SU-DHL-6 (cell line): ENCODE data around the gene NAP1L4.

ENCODE experiments used
- H2AFZ ChIP-seq: fragments of 200-600 bp; sonication (generic); 2 replicates; pipeline ENCODE4 v1.6.1; 2014; ENCODE audit warnings: low read depth, mild to moderate bottlenecking, moderate library complexity, mixed read lengths, antibody characterized with exemption, low read length; ENCODE audit not compliant: severe bottlenecking
- H3F3A ChIP-seq: fragments of 200-600 bp; shearing (Covaris generic); 2 replicates; pipeline ENCODE4 v1.6.0; 2016; ENCODE audit warnings: antibody characterized with exemption, mild to moderate bottlenecking; ENCODE audit not compliant: insufficient read depth
- H3K27ac ChIP-seq: fragments of 200-600 bp; sonication (generic); 2 replicates; pipeline ENCODE4 v1.5.1; 2016; ENCODE audit warnings: low read depth, mild to moderate bottlenecking, low read length, moderate library complexity, mixed read lengths
- H3K27me3 ChIP-seq: fragments of 200-600 bp; sonication (generic), shearing (Covaris generic); 2 replicates; pipeline ENCODE4 v1.6.0; 2014; ENCODE audit warnings: mild to moderate bottlenecking, low read length
- H3K36me3 ChIP-seq: fragments of 200-600 bp; sonication (generic); 2 replicates; pipeline ENCODE4 v1.6.1; 2014; ENCODE audit warnings: mild to moderate bottlenecking, low read length, mixed read lengths
- H3K4me2 ChIP-seq: fragments of 300-600, 200-600 bp; shearing (Covaris generic), sonication (generic); 2 replicates; pipeline ENCODE4 v1.6.0; 2014; ENCODE audit warnings: low read length, low read depth, mild to moderate bottlenecking; ENCODE audit not compliant: poor library complexity, severe bottlenecking
- H3K4me3 ChIP-seq: fragments of 200-600 bp; sonication (generic); 2 replicates; pipeline ENCODE4 v1.5.1; 2014; ENCODE audit warnings: antibody characterized with exemption, low read length, mild to moderate bottlenecking, mixed read lengths; ENCODE audit not compliant: insufficient read depth, poor library complexity, severe bottlenecking
- H3K79me2 ChIP-seq: fragments of 200-600 bp; sonication (generic); 2 replicates; pipeline ENCODE4 v1.6.1; 2014; ENCODE audit warnings: mild to moderate bottlenecking, low read length, moderate library complexity; ENCODE audit not compliant: insufficient read depth
- H3K9ac ChIP-seq: fragments of 200-600 bp; sonication (generic); 2 replicates; pipeline ENCODE4 v1.7.0; 2014; ENCODE audit warnings: mild to moderate bottlenecking, low read length
- H3K9me2 ChIP-seq: fragments of 200-600 bp; sonication (generic); replicated peaks from 2 replicates; pipeline ENCODE4 v1.6.1; 2014; ENCODE audit warnings: low read length; ENCODE audit not compliant: insufficient read depth
- H3K9me3 ChIP-seq: fragments of 200-600 bp; sonication (generic); 2 replicates; pipeline ENCODE4 v1.6.1; 2014; ENCODE audit warnings: low read length, mixed read lengths; ENCODE audit not compliant: insufficient read depth
- H4K20me1 ChIP-seq: fragments of 200-600 bp; sonication (generic); 2 replicates; pipeline ENCODE4 v1.6.1; 2014; ENCODE audit warnings: low read depth, mild to moderate bottlenecking, antibody characterized with exemption, low read length, moderate library complexity, mixed read lengths
- EZH2phosphoT487 ChIP-seq: fragments of 200-600 bp; sonication (generic), shearing (Covaris generic); conservative IDR thresholded peaks from 2 replicates; pipeline ENCODE4 v1.6.1; 2018; ENCODE audit warnings: mild to moderate bottlenecking, antibody characterized with exemption, low read length, moderate library complexity, mixed read lengths
- TF ChIP-seq, protein P1 (sequence below): fragments of 200-600 bp; sonication (generic); IDR thresholded peaks from one replicate; pipeline ENCODE4 v1.5.1; 2017; ENCODE audit warnings: antibody characterized with exemption, mild to moderate bottlenecking, low read length, moderate library complexity; ENCODE audit not compliant: insufficient read depth, poor library complexity, severe bottlenecking

Gene NAP1L4

DNA sequence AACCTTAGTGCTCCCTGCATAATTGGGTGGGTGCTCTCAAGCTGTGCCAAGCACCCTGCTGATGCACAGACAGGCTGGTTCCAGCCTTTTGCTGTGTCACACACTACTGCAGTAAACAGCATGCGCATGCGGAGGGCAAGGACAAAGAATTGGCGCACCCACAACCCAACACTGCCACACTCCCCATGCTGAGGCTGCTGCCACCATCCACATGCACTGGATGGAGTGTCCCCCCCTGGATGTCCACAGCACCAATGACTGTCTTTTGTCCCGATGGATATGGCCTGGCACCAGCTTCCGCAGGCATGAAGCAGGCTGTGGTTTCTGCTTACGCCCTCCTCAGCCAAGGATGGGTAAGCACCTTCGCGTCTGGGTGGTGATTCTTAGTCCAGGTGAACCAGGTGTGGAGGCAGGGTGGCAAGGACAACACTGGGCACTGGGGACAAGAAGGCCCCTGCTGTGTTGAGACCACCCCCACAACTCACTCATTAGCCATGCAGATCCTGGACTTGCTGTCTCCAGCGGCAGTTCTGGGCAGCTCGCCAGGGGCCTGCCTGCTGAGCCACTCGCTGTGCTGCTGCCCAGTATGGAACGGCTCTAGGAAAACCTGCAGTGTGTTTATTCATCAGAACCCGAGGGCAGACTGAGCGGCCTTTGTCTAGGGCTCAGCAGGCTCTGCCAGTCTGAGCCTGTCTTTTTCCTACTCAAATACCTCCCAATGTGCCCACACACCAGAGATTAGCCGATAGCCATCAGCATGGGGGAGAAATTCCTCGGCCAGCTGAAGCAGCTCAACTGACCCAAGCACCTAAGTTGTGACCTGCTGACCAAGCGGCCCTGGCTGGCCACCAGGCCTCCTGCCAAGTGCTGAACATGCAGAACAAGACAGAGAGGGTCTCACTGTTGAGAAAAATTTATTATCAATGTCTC is 8.2 kb upstream of the NAP1L4 start:
- Histone ChIP-seq H3K79me2 (no peaks in the 10 kb centered on the region), H3K4me2 (no peak overlapping the region), H3K27ac (no peak overlapping the region)

DNA sequence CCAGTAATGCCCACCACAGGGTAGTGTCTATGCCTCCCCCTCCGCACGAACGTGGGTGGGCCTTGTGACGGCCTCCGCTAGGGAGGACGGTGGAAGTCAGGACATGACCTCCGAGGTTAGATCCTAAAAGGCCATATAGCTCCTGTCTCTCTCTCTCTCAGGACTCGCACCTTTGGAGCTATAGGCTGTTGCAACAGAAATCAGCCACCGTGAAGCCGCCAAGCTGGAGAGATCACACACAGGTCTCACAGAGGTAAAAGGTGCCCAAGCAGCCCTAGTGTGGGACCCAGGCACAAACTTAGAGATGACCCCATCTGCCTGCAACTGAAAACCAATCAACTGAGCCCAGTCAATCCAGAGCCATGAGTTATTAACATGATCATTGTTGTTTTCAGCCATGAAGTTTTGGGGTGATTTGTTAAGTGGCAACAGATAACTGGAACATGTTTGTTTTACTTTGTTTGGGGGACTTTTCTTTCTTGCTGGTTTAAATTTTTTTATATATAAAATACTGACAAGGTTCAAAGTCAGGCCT is 7.4 kb upstream of the NAP1L4 start:
- Histone ChIP-seq H3K27me3 (no peaks in the 10 kb centered on the region), H3K27ac (no peak overlapping the region)

More for the DNA sequence above, 8.2 kb upstream of the NAP1L4 start:
- no peaks in the 10 kb centered on the region for H3K36me3 ChIP-seq
- no peak overlapping the region for H3K4me3 ChIP-seq
- no peak for TF ChIP-seq EZH2phosphoT487
- TF ChIP-seq, protein P1, sequence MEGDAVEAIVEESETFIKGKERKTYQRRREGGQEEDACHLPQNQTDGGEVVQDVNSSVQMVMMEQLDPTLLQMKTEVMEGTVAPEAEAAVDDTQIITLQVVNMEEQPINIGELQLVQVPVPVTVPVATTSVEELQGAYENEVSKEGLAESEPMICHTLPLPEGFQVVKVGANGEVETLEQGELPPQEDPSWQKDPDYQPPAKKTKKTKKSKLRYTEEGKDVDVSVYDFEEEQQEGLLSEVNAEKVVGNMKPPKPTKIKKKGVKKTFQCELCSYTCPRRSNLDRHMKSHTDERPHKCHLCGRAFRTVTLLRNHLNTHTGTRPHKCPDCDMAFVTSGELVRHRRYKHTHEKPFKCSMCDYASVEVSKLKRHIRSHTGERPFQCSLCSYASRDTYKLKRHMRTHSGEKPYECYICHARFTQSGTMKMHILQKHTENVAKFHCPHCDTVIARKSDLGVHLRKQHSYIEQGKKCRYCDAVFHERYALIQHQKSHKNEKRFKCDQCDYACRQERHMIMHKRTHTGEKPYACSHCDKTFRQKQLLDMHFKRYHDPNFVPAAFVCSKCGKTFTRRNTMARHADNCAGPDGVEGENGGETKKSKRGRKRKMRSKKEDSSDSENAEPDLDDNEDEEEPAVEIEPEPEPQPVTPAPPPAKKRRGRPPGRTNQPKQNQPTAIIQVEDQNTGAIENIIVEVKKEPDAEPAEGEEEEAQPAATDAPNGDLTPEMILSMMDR = no peak
- H3K9me2 ChIP-seq = no peaks in the 10 kb centered on the region
- H3K9ac ChIP-seq = no peak overlapping the region
- H3K9me3 ChIP-seq = no peaks in the 10 kb centered on the region
- no peak overlapping the region for H2AFZ ChIP-seq
- H4K20me1 ChIP-seq = no peaks in the 10 kb centered on the region
- H3K27me3 ChIP-seq = no peaks in the 10 kb centered on the region
- no peaks in the 10 kb centered on the region for H3F3A ChIP-seq

DNA sequence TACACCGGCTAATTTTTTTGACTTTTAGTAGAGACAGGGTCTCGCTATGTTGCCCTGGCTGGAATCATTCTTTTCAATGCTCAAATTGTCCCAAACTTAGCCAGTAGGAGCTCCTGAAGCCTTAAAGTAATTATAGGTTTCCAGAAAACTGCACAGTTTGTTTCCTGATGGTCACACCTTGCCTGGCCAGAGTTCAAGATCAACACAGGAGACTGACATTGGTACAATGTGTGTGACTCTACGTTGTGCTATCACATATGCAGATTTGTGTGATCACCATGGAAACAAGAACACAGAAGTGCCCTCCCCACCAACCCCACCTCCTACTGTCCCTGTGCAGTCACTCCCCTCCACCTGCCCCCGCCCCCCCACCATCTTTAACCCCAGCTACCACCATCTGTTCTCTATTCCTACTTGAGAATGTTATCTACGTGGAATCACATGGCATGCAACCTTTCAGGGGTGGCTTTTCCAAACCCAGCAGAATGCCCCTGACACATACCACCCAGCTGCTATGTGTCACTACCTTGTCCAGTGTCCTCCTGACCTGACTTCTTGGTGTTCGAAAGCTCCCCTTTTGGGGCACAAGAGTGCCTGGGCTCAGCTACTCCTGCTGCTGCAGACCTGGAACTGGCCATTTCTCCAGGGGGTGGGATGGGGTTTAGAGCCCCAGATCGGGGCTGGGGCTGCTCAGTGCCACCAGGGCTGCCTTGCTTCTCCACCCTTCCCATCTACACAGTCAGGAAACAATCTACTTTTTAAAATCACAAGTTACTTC is 6.1 kb upstream of the NAP1L4 start:
- H3K9me2 ChIP-seq = no peaks in the 10 kb centered on the region
- H3K9ac ChIP-seq = no peak overlapping the region
- H3K4me3 ChIP-seq = no peak overlapping the region
- no peaks in the 10 kb centered on the region for H3K36me3 ChIP-seq
- H3K79me2 ChIP-seq = no peaks in the 10 kb centered on the region
- no peaks in the 10 kb centered on the region for H4K20me1 ChIP-seq
- H3K27me3 ChIP-seq = no peaks in the 10 kb centered on the region
- TF ChIP-seq EZH2phosphoT487 = no peak
- TF ChIP-seq, protein P1 = no peak
- 0 out of 2 replicates have a peak, but pooled peaks cover 6% of the 10 kb centered on the region for H3F3A ChIP-seq
- H3K9me3 ChIP-seq = no peaks in the 10 kb centered on the region
- no peak overlapping the region for H3K27ac ChIP-seq
- H3K4me2 ChIP-seq = no peak overlapping the region
- H2AFZ ChIP-seq = no peak overlapping the region

More for the DNA sequence above, 7.4 kb upstream of the NAP1L4 start:
- Histone ChIP-seq H3K36me3 (no peaks in the 10 kb centered on the region), H3K4me2 (no peak overlapping the region), H3K9me2 (no peaks in the 10 kb centered on the region), H4K20me1 (no peaks in the 10 kb centered on the region), H2AFZ (no peak overlapping the region), H3F3A (0 out of 2 replicates have a peak, but pooled peaks cover under 1% of the 10 kb centered on the region), H3K4me3 (no peak overlapping the region), H3K79me2 (no peaks in the 10 kb centered on the region), H3K9me3 (no peaks in the 10 kb centered on the region), H3K9ac (no peak overlapping the region)
- TF ChIP-seq EZH2phosphoT487 = no peak
- TF ChIP-seq, protein P1 = no peak
